IPS-18c (cell line): ENCODE results near the gene ADIG.

Source experiments
- H3K4me3 ChIP-seq: 2 replicates; pipeline ENCODE4 v1.7.0; 2013; ENCODE audit warnings: low read depth, mild to moderate bottlenecking, low read length, moderate library complexity; ENCODE audit not compliant: insufficient read depth
- H3K9me3 ChIP-seq: one replicate; pipeline ENCODE4 v1.6.1; 2013; ENCODE audit warnings: mild to moderate bottlenecking, low read length, moderate library complexity; ENCODE audit not compliant: control insufficient read depth, insufficient read depth

Gene ADIG

GRCh38 chr20:38581013-38581412 is at the start of gene ADIG:
TSS of gene ADIG (plus strand) at chr20:38581197. CDS start at chr20:38581251, 54 bp downstream.
- Histone ChIP-seq H3K9me3 (no peaks in the 10 kb centered on the region), H3K4me3 (no peak within 1 kb of the TSS)

GRCh38 chr20:38534756-38535155 is 46.2 kb upstream of the ADIG start:
- Histone ChIP-seq H3K4me3 (no peak overlapping the region), H3K9me3 (no peaks in the 10 kb centered on the region)

GRCh38 chr20:38536310-38536709 is 44.7 kb upstream of the ADIG start:
- H3K9me3 ChIP-seq, result no peaks in the 10 kb centered on the region
- no peak overlapping the region for H3K4me3 ChIP-seq

GRCh38 chr20:38537176-38537575 is 43.8 kb upstream of the ADIG start:
- no peak overlapping the region for H3K4me3 ChIP-seq
- H3K9me3 ChIP-seq, result no peaks in the 10 kb centered on the region

GRCh38 chr20:38538789-38539188 is 42.2 kb upstream of the ADIG start:
- no peaks in the 10 kb centered on the region for H3K9me3 ChIP-seq
- no peak overlapping the region for H3K4me3 ChIP-seq

GRCh38 chr20:38543014-38543906 is 37.7 kb upstream of the ADIG start:
- no peaks in the 10 kb centered on the region for H3K9me3 ChIP-seq
- no peak overlapping the region for H3K4me3 ChIP-seq

- Histone ChIP-seq H3K4me3 (no peak overlapping the region), H3K9me3 (no peaks in the 10 kb centered on the region)
Measured at GRCh38 chr20:38545771-38546170, 35.2 kb upstream of the ADIG start.

GRCh38 chr20:38547288-38548085 is 33.5 kb upstream of the ADIG start:
- Histone ChIP-seq H3K4me3 (no peak overlapping the region), H3K9me3 (no peaks in the 10 kb centered on the region)

- no peaks in the 10 kb centered on the region for H3K9me3 ChIP-seq
Measured at GRCh38 chr20:38548356-38549083, 32.5 kb upstream of the ADIG start.

GRCh38 chr20:38550274-38550673 is 30.7 kb upstream of the ADIG start:
- no peaks in the 10 kb centered on the region for H3K9me3 ChIP-seq

More at GRCh38 chr20:38548356-38549083, 32.5 kb upstream of the ADIG start:
- H3K4me3 ChIP-seq, result no peak overlapping the region

GRCh38 chr20:38551056-38551626 is 29.9 kb upstream of the ADIG start:
- Histone ChIP-seq H3K4me3 (no peak overlapping the region), H3K9me3 (no peaks in the 10 kb centered on the region)

More at GRCh38 chr20:38550274-38550673, 30.7 kb upstream of the ADIG start:
- no peak overlapping the region for H3K4me3 ChIP-seq

- H3K4me3 ChIP-seq, result no peak overlapping the region
- no peaks in the 10 kb centered on the region for H3K9me3 ChIP-seq
Measured at GRCh38 chr20:38554986-38555385, 26.0 kb upstream of the ADIG start.

GRCh38 chr20:38555395-38555794 is 25.6 kb upstream of the ADIG start:
- Histone ChIP-seq H3K4me3 (no peak overlapping the region), H3K9me3 (no peaks in the 10 kb centered on the region)

- Histone ChIP-seq H3K9me3 (no peaks in the 10 kb centered on the region), H3K4me3 (no peak overlapping the region)
Measured at GRCh38 chr20:38557174-38557573, 23.8 kb upstream of the ADIG start.

GRCh38 chr20:38558596-38559360 is 22.2 kb upstream of the ADIG start:
- H3K4me3 ChIP-seq, result no peak overlapping the region
- H3K9me3 ChIP-seq, result no peaks in the 10 kb centered on the region

- Histone ChIP-seq H3K9me3 (no peaks in the 10 kb centered on the region), H3K4me3 (no peak overlapping the region)
Measured at GRCh38 chr20:38559764-38560163, 21.2 kb upstream of the ADIG start.
